Stimulated activated CD8-positive, alpha-beta memory T cell treated with anti-CD3 and anti-CD28 coated beads, Interleukin-15, amount 100 ng/mL, for 24 hours (primary cell): ENCODE results near the gene TUSC2.

Source experiments
- DNase-seq: peaks from one replicate; pipeline ENCODE4 v3.0.0-alpha.2; 2020; ENCODE audit warnings: low read depth

TUSC2 gene

DNA sequence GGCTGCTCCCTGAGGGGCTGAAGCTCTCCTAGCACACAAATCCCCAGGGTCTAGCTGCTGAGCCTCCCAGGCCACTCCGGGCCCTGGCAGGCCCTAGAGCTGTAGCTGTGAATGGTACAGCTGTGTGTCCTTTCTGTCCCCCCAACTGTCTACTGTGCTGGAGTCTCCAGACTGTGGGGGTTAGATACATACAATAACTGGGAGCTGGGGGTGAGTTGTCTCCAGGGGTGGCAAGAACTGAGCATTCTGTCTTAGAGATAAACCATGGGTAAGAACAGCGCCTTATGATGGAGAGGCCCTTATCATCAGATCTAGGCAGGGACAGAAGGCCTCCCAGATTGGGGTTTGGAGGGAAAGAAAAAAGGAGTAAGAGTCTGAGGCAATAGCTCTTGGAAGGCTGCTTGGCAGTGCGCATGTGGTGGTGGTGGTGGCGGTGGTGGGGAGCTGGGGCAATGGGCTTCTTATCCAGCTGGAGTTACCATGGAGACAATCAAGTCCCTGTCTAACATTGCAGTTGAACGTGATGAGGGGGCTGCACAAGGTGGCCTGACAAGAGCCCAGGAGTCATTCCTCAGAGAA, 26.3 kb upstream of the TUSC2 start:
- no peak for DNase-seq

- DNase-seq = no peak
Measured at GRCh38 chr3:50353245-50354004, 25.4 kb upstream of the TUSC2 start.

DNA sequence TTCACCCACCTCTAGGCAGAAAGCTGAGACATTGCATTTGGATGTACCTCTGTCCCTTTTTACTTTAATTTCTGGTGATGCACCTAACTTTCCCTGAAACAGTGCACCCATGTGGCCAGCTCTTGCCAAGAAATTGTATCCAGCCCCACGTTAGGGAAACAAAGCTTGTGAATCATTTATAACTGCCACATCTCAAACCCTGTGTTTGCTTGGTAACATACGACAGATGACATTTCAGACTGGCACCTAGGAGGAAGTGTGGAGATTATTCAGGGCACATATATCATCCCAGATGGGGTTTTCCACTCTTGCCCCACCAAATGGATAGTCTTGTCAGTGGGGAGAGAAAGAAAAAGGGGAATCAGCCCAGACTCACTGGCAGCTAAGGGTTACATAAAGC, 24.8 kb upstream of the TUSC2 start:
- no peak for DNase-seq

- DNase-seq = no peak
Measured at GRCh38 chr3:50351323-50351697, 23.3 kb upstream of the TUSC2 start.

- peak; percentile 98 for DNase-seq
Measured at GRCh38 chr3:50350527-50351322, 22.7 kb upstream of the TUSC2 start, which contains the start of the genes CYB561D2 and NPRL2. CYB561D2 (plus strand) TSS chr3:50350862; CDS start chr3:50351434, 572 bp downstream. NPRL2 (minus strand) TSS chr3:50350775; CDS start chr3:50350652, 123 bp downstream.

DNA sequence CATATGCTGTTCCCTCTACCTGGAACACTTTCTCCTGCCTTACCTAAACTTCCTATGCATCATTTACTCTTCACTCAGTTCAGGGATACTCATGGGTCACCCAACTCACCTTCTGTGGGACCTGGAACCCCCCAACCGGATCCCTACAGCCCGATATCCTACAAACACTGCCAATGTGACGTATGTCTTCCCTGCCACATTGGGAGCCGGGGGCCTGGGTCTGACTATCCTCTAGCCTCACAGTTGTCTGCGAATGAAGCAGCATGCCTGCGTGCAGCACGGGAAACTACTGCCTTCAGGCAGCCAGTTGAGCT, 22.1 kb upstream of the TUSC2 start:
- DNase-seq = no peak

GRCh38 chr3:50347187-50347813, 19.3 kb upstream of the TUSC2 start:
- DNase-seq = no peak

DNA sequence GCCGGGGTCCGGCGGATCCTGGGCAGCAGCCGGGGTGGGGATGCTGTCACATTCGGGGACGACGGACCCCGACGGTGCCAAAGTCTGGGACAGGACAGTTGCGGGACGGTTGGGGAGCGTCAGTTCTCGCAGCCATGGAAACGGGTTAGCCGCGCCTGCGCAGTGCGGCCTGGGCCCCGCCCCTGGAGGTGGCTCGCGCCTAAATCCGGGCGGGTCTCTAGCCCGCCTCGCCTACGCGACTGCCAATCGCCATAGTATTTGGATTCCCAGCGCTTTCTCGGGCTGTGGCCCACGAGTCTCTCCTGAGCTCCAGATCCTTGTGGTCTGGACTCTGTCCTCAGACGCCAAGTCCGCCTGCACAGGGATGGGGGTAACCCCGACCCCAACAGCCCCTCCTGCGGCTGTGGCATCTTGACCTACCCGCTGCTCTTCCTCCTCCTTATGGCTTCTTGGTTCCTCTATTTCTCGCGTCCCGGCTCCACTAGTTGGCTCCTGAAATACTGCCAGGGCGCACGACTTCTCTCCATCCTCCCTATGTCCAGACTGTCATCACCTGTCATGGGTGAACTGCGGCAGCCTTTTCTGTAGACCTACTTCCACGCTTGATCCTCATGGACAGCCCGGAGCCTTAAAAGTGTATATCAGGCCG, 17.7 kb upstream of the TUSC2 start, which contains the start of gene ZMYND10:
ZMYND10 (minus strand) TSS at position 147 of the 649 bp plus-strand sequence. CDS start 153 bp downstream, outside the sequence.
- DNase-seq = no peak

GRCh38 chr3:50345008-50345407, 17.0 kb upstream of the TUSC2 start:
- no peak for DNase-seq

DNA sequence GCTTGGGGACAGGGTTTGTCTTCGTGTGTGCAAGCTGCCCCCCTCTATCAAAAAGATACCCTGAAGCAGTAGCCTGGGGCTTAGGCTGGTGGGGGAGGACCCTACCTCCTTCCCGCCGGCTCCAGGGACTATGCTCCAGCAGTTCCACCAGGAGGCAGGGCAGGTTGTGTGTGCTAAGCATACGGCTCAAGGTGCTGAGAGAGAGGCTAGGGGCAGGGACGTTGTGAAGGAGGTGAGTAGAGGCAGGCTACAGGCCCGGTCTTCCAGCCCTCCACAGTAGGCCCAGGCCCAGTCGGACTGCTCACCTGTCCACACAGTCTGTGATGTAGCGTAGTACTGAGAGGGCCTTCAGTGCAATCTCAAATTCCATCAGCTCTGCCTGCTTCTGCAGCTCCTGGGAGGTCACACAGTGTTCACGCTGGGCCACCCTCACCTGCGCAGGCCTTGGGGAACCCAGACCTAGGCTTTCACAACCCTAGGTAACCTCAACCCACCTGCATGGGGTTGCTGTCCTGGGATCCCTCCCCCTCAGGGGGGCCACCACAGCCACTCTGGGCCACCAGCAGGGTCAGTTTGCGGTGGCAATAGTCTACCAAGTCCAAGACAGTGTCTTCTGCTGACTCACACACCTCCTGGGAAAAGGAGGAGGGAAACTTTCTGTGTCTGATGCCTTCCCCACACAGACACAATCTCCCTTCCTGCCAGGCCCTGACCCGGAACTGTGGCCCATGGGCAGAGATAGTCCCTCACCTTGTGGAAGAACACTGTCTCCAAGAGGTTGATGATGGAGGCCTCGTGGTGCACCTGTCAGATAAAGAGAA, 15.0 kb upstream of the TUSC2 start:
- DNase-seq = no peak

- no peak for DNase-seq
Measured at GRCh38 chr3:50341996-50342650, 14.1 kb upstream of the TUSC2 start.

DNA sequence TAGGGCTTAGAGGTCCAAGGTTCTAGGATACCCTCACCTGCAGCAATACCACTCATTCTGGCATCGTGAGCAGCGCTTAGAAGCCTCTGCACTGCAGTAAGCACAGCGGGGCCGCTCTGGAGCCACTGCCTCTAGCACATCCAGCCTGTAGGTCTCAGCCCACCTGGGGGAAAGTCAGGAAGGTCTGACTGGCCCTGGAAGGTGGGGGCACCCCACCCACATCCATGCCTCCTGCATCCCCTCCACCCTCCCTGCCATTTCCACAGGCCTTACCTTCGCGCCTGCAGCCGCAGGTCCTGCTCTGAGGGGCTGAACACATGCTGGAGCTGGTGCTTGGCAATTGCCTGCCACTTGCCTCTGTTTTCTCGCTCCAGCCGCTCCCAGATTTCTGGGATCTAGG, 13.5 kb upstream of the TUSC2 start:
- DNase-seq = no peak

GRCh38 chr3:50340448-50341329, 12.7 kb upstream of the TUSC2 start, which contains the start of gene RASSF1:
RASSF1 (minus strand) TSS chr3:50340836; CDS start chr3:50340805, 31 bp downstream.
- no peak for DNase-seq

DNA sequence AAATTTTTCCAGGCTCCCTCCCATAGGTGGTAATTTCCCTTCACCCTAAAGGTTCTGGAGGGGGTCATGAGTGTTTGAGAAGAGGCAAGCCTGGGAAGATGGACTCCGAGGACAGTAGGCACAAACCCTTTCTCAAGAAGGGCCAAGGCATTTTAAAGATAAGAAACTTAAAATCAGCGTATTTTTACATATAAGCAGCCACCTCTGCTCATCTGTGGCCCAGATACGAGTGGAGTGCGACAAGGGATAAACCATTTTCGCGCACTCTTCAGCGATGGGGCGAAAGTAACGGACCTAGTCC, 12.1 kb upstream of the TUSC2 start:
- DNase-seq = no peak

GRCh38 chr3:50339485-50340146, 11.6 kb upstream of the TUSC2 start:
- no peak for DNase-seq

- no peak for DNase-seq
Measured at GRCh38 chr3:50338965-50339364, 10.9 kb upstream of the TUSC2 start.

- DNase-seq = peak; percentile 85
Measured at GRCh38 chr3:50337175-50337861, 9.3 kb upstream of the TUSC2 start.

- DNase-seq = no peak
Measured at GRCh38 chr3:50336452-50337174, 8.6 kb upstream of the TUSC2 start.
